NCI-H446 (cell line): ENCODE data around the gene KIF1C.
A peak's percentile ranks its signal among the peaks of the same experiment; 100 is the strongest.

ENCODE experiments used
- DNase-seq, 2 experiments: peaks; one replicate each; lab custom pipeline; 2025; lab: John Stamatoyannopoulos, UW

KIF1C gene

GRCh38 chr17:4969047-4969550, 28.7 kb upstream of the KIF1C start:
- DNase-seq, result no peak

GRCh38 chr17:4969551-4970173, 28.1 kb upstream of the KIF1C start:
- DNase-seq, result no peak

GRCh38 chr17:4970273-4970672, 27.5 kb upstream of the KIF1C start:
- no peak for DNase-seq

GRCh38 chr17:4971826-4972225, 25.9 kb upstream of the KIF1C start:
- no peak for DNase-seq

GRCh38 chr17:4972322-4972721, 25.4 kb upstream of the KIF1C start:
- no peak for DNase-seq

DNA sequence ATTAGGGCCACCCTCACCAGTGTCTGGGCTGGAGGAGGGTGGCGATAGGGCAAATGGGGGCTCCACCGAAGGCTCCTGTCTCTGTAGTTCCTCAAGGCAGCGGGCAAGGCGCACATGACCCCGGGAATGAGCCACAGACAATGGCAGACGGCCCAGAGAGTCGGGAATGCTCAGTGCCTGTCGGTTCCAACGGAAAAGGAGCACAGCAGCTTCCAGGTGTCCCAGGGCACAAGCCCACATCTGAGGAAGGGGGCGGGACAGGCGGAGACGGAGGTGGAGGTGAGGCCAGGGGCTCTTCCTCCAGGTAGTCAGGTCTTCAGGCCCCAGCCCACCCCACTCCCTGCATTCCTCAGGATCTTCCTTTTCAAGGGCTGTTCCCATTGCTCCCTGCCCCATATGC, 25.0 kb upstream of the KIF1C start:
- DNase-seq, result no peak

GRCh38 chr17:4973256-4974114, 24.3 kb upstream of the KIF1C start:
- no peak for DNase-seq

DNA sequence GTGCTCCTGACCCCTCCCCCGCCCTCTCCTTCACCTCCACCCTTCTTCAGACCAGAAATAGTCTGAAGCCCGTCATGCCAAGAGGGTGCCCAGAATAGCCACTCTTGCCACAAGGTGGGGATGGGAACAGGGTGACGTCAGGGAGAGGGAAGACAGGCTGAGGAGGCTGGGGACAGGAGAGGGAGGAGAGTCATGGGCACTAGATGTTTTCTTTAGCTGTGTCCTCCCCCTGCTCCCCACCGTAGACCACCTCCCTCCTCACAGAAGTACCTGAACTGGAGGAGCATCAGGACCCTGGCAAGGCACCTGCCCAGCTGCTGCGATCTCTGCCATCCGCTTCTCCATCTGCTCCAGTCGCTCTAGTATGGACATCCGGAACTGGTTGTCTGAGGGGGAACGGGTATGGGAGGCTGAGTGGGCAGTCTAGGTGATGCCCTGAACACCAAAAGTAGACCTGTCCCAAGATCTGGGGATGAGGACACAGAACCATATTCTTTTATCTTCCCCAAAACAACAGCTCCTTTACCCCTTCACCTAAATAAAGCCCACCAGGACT, 23.6 kb upstream of the KIF1C start:
- no peak for DNase-seq

GRCh38 chr17:4978726-4979125, 19.0 kb upstream of the KIF1C start:
- DNase-seq, result no peak

DNA sequence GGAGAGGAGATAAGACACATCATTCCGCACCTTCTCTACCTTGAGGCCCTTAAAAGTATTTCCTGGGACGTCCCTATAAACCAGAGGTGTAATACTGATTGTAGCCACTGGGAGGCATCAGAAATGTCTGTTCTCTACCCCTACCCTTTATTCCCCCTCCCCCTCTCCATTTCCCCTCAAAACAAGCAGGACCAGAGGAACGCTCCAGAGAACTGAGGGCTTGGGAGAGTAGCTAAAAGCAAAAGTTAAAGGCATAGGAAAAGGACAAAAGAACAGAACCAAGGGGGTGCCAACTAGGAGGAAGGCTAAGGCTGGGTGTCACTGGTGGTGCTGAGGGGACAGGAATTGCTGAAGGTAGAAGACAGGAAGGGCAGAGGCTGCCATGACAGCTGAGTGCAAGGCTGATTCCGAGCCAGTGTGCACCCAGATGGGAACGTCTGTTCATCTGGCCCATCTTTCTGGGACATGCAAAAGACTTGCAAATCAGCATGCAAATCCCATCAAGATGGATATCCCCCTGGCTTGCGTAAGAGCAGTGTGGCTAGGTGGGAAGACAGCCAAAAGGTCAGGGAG, 17.0 kb upstream of the KIF1C start:
- peak; percentile 16 to 41 for DNase-seq

DNA sequence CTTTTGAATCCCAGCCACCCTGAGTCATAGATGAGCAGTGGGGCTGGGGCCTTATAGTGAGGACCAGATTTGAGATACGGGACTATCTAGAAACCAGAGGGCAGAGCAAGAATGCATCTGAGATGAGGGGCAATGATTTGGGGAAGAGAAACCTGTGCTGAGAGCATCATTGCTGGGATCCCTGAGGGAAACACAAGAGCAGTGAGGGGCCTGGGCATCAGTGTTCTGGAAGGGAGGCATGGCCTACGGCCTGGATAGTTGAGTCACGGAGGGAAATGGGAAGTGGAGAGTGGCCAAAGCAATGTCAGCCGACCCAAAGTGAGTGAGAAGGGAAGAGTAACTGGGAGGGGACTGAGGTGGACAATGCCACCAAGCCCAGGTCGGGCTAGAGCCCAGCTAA, 15.4 kb upstream of the KIF1C start:
- no peak for DNase-seq

DNA sequence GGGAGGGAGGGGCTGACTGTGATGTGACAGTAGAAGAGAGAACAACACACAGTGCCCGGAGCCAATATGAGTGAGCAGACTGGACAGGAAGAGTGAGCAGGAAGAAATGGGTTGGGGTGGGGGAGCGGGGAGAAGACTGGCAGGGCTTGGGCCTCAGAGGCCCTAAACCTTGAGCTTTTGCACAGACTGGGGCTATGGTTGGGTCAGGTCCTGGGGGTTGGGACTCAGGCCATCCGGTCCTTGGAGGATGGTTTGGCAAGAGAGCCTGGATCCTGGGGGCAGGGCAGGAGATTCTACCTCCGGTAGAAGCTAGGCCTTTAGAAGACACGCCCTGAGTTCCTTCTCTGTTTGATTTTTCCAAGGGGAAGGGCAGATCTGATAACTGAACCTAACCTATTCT, 11.3 kb upstream of the KIF1C start:
- no peak for DNase-seq

DNA sequence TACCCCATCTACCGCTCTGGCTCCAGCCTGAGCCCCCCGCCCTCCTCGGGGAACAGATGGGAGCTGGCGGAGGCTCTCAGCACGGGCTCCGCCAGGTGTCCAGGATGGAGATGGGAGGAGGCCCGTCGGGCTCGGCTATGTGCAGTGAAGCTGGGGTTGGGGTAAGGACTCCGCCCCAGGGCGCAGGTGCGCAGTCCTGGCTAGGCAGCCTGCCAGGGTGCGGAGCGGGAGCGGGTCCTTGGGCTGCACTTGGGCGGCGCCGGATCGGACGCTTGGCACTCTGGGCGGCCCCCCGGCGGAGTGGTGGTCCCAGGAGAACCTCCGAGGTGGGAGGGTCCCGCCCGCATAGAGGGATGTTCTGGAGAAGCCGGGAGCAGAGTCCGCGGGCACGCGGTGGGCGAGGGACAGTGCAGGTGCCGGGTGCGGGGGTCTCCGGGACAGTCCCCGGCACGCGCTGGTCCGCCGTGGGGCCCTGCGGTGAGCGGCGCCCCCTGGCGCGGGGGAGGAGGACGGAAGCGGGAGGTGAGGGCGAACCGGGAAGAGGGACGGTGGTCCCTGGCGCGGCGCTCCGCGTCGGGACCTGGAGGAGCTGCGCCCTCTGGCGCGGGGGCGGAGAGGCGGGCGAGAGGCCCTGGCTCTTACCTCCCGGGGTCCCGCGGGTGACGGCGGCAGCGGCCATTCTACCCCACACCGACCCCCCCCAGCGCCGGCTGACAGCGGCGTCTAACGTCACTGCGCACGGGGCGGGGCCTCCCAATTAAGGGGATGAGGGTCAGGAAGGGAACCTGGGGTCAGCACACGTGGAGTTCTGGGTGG, 10.6 kb upstream of the KIF1C start, which contains the start of gene CAMTA2:
TSS of gene CAMTA2 (minus strand) at position 725 of the 816 bp plus-strand sequence. CDS start 1,453 bp downstream, outside the sequence.
- DNase-seq, result peak; percentile 20 to 82

- DNase-seq, result peak in 1 of 2 experiments; percentile 26
These were observed 9.8 kb upstream of the KIF1C start for GRCh38 chr17:4987767-4988567.

DNA sequence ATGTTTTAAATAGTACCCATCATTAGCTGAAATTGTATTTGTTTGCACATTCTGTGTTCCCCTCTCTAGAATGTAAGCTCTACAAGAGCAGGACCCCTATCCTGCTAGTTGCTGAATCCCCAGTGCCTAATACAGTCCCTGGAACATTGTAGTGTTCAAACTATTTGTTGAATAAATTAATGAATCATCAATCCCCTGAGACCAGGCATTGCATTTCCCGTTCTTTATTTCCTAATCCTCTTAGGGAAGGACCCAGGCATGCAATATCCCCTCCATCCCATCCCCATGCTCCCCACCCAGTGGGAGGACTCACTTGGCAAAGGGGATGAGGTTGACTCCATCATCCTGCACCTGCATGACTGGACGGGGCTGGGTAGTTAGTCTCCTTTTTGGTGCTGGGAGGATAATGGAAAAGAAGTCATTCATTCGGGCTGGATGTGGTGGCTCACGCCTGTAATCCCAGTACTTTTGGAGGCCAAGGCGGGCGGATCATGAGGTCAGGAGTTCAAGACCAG, 3.6 kb upstream of the KIF1C start:
- no peak for DNase-seq

DNA sequence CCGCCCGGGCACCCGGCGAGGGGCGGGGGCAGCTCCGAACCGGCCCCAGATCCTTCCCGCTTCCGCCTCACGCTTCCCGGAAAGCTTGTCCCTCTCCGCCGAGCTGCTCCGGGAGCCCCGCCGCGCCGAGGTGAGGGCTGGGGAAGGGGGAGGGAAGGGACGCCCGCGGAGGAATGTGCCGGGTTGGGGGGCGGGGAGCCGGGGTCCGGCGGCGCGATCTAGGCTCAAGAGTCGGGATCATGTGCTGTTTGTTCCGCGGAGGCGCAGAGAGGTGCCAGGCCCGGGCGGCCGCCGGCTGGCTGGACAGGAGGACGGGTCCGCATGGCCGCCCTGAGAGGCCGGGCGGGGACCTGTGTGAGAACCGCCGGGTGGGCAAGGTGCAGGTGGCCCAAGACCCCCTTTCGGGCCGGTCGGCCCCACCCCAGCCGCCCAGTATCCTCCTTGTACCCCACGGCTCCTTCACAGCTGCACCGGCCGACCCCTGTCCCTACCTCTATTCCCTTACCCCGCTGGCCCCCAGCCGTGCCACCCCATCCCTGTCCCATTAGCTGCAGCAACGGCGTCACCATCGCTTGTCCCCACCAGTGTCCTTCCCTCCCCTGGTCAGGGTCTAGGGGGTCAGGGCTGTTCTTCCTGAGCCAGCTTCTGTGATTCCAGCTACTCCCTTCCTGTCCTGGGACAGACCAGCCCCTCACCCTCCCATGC, 429 bp downstream of the KIF1C start:
- DNase-seq, result no peak

DNA sequence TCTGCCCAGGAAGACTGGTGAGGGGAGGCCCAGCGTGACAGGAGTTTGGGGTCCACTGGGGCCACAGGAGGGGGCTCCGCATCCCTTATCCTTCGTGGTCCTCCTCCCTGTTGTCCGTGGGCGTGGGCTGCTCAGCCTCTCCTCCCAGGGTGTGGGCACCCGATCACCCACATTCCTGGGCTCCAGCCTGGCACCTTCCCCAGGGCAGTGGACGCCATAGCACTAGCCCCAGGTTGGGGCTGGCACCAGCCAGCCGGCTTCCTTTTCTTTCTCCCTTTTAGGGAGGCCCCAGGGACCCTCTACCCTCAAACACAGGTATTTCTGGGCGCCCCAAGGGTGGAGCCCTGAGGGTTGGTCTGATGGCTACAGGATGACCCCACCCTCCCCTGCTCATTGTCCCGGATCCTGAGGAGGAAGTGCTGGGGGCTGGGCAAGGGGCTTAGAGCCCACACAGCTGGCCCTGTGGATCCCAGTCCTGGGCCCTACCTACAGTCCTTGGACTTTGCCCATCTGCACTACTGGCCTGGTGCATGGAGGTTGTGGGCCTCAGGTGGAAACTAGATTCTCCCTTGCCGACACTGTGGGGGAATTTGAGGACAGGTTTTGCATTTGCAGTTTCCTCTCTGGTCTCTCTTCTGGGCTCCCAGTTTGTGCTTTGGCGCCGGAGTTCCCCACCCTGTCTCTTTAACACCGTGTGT, 1.1 kb downstream of the KIF1C start:
- no peak for DNase-seq

DNA sequence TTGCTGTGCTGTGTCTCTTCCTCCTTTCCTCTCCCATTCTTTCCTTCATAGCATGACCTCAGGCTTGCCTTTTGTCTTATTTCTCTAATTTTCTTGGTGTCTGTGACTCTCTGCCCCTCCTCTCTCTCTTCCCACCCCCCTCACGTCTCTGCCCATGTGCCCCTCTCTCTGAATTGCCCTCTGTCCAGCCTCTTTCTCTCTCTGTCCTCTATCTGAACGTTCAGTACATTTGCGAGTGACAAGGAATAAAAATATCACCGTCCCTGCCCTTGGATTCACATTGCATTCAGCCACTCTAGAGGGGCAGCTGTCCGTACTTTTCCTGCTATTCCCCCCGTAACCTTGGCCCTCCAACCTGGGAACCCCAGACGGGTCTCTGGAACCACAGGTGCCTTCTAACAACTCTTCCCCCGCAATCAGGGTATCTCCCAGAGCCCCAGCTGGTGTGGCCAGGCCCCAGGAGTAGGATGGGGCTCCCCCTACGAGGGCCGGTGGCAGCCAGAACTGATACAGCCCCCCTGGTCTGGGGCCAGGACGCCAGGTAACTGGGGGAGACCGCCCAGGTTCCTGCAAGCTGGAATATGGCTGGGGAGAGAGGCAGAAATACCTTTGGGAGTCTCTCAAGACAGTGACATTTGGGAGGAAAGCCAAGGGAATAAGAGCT, 1.8 kb downstream of the KIF1C start:
- no peak for DNase-seq

DNA sequence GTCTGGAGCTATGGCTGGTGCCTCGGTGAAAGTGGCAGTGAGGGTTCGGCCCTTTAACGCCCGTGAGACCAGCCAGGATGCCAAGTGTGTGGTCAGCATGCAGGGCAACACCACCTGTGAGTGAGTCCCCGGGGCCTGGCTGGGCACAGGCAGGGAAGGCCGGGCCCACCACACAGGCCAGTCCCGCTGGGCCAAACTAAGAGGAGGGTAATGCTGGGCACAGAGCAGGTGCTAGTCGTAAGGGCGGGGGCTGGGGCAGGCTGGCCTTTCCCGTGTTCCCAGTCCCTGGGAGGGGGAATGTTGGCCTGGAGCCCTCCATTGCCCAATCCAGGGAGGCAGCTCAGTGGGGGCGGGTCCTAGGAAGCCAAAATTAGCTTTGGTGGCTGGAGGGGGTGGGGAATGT, 2.5 kb downstream of the KIF1C start:
- no peak for DNase-seq
